GM18951 (cell line): Measurements from ENCODE around the gene TSPAN14.

Source experiments
- POLR2A ChIP-seq: IDR thresholded peaks from 4 replicates; pipeline ENCODE4 v1.6.1; 2011; ENCODE audit warnings: mild to moderate bottlenecking; ENCODE audit not compliant: insufficient read length, insufficient read depth; ENCODE audit errors: extremely low read depth
- in situ Hi-C: fragments of 300-500 bp; cut with MboI; formaldehyde crosslinking; loops from one replicate; pipeline ENCODE4 v1.12.0; 2022; ENCODE audit warnings: low sequenced_read_pairs, mixed read lengths, inconsistent platforms; ENCODE audit not compliant: unreplicated experiment

TSPAN14 gene

DNA sequence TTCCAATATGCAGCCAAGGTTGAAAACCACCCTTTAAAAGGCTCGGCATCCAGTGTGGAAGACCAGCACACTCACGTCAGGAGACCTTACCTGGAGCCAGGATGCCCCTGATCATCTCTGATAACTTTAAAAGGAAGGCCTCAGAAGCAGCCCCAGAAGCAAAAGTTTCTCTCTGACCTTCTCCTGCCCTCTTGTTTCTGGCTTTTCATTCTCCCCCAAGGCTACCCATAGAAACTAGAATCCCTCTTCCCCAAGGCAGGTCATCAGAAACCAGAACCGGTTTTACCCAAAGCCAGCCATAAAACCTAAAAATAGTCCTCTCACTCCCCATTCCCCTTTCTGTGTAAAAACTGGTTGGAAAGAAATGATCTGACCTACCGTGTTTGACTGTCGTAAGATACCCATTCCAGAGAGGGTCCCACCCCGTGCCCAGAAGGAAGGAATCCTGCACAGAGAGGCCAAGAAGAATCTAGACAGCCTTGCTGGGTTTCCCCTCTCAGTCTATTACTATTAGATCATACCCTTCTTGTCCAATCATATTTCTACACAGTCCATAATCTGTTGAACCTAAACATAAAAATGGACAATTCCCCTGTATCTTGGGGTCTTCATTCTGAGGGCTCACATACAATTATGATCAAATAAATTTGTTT is 17.5 kb upstream of the TSPAN14 start:
- no peak for TF ChIP-seq POLR2A
- in situ Hi-C loops = no loop called here

DNA sequence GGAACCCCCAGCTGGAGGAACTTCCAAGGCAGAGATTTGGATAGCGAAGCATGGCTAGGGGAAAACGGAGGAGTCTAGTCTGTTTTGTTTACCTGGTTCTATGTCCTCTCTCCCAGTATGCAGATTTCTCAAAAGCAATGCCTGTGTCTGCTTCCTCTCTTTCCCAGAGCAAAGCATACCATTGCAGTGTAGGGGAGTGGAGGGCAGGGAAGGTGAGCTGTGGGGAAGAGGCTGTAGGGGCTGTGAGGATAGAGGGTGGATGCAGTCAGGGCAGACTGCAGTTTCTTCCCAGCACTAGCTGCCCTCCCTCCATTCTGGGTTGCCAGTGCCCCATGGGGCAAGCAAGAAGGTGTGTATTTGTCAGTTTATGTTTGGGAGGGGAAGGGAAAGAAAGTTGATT is 16.9 kb upstream of the TSPAN14 start:
- no peak for TF ChIP-seq POLR2A
- in situ Hi-C loops = no loop called here

DNA sequence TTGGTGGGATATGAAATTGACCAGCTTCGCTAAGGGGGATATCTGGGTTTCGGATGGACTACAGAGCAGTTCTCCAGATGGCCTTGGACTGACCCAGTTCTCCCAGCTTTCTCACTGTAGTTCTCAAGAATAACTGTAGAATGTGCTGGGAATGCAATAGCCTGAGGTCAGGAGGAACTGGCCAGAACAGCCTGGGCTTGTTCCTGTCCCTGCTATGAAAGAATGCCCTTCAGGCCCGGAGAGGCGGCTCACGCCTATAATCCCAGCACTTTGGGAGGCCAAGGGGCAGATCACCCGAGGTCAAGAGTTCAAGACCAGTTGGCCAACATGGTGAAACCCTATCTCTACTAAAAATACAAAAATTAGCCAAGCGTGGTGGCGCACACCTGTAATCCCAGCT is 12.3 kb upstream of the TSPAN14 start:
- in situ Hi-C loops = no loop called here

DNA sequence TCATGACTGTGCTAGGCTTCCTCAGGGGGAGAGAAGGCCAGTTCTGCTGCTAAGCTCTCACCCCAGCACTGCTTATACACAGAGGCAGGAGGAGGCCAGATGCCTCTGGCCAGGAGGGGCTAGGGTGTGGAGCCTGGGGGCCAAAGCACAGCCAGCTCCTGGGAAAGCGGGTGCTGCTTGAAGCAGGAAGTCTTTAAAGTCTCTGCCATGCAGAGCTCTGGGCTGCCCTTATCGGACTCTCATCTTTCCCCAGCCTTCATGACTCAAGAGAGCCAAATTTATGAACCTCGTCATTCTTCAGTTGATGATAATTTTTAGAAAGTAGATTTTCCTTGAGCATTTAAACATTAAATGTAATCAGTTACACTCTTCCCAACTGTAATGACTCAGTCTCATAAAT is 11.2 kb upstream of the TSPAN14 start:
- in situ Hi-C loops = no loop called here
- TF ChIP-seq POLR2A = no peak

More for the DNA sequence above, 12.3 kb upstream of the TSPAN14 start:
- no peak for TF ChIP-seq POLR2A

DNA sequence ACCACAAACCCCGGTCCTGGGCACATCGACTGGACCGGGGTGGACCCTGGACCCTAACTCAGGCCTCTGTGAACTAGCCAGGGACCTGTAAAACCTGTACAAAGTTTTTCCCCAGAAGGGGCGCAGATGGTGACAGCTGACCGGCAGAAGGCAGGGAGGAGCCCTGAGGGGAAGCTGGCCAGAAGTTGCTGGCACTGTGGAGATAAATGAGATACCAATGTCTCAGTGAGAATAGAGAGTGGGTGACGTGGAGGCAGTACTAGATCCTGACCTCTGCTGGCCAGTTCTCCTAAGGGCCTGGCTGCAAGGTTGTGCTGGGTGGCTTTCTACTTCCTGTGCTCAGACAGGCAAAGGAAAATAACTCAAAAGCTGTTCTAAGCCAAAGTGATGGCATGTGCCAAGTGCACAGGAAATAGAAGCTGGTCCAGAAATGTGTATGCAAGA is 10.6 kb upstream of the TSPAN14 start:
- in situ Hi-C loops = no loop called here
- TF ChIP-seq POLR2A = no peak

DNA sequence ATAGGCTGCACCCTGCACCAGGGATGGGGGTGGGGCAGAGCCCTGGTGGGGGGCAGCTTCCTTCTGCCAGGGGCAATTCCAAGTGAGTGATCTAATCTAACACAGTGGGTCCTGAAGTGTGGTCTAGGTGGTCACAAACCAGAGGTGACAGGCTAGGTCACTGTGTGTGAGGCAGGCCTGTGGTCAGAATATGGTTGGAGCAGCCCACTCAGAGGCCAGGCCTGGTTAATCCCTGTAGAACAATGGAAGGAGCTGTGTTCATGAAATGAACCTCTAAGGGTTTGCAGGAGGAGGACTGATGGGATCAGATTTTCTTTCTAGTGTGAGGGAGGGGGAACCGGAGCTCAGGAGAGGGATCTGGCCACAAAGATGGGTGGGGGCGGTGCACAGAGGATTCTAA is 10.0 kb upstream of the TSPAN14 start:
- TF ChIP-seq POLR2A = no peak
- in situ Hi-C loops = no loop called here

DNA sequence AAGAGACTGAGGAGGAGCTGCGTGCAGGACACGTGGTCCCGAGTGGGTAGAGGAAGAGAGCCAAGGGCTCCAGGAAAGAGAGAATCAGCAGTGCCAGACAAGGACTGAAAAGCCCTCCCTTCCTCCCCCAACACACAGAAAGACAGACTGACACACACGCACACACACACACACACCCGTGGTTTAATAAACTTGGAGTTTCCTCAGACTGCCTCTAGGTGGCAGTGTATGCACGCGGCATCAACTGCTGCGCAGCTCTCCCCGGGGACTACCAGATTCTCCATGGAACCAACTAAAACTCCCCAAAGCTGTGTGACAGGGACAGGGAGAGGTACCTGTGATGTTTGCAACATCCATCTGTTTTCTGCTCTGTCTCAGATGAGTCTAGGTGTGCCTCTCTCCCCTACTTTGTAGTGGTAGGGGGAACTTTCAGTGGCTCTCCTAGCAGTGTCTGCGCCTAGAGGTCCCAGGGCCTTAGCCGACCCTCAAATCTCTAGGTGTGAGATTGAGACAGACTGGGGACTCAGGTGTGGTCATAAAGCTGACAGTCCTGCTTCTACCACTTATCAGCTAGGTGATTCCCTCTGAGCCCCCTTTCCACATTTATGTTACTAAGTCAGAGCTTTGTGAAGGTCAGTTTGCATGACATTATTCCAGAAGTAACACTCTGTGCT is 9.3 kb upstream of the TSPAN14 start:
- no peak for TF ChIP-seq POLR2A
- in situ Hi-C loops = loop anchor here (5.0 kb wide), 1 partner anchor 58 kb away; no protein-coding TSS in a partner anchor

DNA sequence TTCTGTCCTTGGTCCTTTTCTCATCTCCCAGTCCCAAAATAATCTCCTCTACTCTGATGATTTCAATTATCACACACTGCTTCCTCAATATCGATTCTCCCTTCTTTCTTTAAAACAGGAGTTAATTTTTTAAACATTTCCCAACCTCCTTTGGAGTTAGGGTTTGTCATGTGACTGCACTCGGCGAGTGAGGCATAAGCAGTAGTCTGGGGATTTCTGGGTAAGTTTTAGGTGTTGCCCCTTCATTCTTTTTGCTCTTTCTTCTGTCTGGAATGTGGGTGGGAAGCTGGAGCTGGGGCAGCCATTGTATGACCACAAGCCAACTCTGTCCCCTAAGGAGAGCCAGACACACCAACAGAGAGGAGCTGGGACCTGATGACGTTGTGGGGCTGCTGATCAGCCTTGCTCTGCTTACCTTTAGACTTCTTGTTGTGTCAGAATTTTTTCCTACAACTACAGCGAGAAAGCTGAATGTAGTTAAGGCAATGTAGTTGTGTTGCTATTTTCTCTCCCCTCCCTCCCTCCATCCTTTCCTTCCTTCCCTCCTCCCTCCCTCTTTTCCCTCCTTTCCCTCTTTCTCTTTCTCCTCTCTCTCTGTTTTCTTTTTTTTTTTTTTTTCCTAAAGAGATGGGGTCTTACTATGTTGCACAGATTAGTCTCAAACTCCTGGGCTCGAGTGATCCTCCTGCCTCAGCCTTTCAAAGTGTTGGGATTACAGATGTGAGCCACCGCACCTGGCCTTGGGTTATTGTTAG is 6.5 kb upstream of the TSPAN14 start:
- TF ChIP-seq POLR2A = no peak
- in situ Hi-C loops = loop anchor here (5.0 kb wide), 1 partner anchor 55 kb away; no protein-coding TSS in a partner anchor

DNA sequence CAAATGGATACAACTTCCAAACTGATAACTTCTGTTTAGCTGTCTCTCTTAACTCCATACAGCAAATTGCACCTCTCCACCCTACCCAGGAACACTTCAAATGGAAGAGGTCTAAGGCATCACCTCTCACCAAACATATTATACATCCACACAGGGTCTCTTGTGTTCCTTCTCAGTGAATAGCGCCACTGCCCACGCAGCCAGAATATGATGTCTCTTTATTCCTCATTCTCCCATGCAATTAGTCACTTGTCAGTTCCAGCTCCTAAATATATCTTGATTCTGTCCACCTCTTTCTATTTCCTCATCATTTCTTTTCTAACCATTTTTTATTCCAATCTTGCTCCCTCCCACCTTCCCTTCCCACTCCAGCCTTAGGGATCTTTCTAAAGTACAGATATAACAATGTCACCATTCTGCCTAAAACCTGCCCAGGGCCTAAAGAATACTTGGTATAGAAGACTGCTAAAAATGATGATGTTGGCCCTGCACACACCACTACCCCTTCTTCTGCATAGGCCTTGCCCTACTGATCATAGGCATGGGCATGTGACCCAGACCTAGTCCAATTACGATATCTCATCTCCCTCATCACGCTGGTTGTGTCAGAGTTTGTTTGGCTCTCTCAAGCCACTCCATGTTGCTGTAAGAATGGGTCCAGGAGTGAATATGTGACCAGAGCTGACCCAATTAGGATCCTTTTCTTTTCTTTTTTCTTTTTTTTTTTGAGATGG is 5.7 kb upstream of the TSPAN14 start:
- in situ Hi-C loops = loop anchor here (5.0 kb wide), 1 partner anchor 54 kb away; no protein-coding TSS in a partner anchor
- no peak for TF ChIP-seq POLR2A

DNA sequence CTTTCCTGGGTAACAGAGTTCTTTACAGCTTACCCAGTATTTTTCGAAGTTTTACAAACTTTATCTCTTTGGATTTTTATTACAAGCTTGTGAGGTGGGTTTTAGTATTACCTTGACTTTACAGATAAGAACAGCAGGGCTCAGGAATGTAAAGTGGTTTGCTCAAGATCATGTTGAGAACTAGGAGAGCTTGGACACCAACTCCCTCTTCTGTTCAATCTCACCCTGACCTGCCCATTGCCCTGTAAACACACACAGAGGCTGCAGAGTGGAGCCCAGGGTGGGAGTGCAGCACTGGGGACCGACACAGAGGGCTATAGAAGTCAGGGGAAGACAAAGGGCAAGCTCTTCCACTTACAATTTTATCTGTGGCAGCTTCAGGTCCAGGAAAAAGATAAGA is 4.6 kb upstream of the TSPAN14 start:
- TF ChIP-seq POLR2A = no peak
- in situ Hi-C loops = loop anchor here (5.0 kb wide), 1 partner anchor 53 kb away; no protein-coding TSS in a partner anchor

DNA sequence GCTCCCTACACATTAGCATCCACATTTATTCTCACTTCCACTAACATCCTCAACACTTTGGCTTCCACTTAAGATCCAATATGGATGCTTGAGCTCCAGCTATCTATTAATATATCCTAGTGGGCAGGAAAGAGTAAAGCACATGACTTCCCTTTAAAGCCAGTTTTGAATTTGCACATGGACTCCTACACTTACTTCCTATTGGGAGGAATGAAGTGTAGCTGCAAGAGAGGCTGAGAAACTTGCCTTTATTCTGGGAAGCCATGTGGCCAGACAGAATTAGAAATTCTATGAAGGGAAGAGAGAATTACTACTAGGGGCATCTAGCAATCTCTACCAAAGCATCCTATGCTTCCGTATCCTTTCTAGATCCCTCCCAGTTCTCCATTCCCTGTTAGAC is 3.0 kb upstream of the TSPAN14 start:
- in situ Hi-C loops = no loop called here
- TF ChIP-seq POLR2A = no peak

DNA sequence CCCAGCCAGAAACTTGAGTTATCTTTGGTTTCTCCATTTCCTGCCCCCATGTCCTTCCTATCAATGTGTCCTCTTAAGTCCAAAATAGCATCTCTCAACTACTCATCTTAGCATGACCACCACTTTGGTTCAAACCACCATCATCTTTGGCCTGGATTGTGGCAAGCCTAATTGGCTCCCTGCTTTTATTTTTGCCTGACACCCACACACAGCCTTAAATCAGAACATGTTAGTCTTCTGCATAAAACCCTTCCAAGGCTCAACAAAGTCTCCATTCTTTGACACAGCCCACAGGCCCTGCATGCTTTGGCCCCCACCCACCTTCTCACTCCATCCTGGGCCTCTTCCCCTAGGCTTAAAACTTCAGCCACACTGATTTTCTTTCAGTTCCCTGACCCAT is 2.0 kb upstream of the TSPAN14 start:
- in situ Hi-C loops = no loop called here
- TF ChIP-seq POLR2A = no peak

DNA sequence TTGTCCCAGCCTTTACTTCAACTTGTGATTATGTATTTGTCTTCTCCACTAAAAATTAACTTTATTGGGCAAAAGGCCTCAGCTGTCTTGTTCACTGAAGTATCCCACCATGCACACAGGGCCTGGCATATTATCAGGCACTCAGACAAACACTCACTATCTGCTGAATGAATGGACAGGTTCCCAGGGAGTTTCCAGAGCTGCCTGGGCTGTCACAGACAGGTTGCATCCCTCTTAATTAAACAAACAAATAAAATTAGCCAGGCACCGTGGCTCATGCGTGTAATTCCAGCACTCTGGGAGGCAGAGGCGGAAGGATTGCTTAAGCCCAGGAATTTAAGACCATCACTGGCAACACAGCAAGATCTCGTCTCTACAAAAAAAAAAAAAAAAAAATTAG is 1.5 kb upstream of the TSPAN14 start:
- TF ChIP-seq POLR2A = no peak
- in situ Hi-C loops = no loop called here
